Coronary artery (tissue), 2 donors: ENCODE results near the gene LRFN4.

Experiments used
- DNase-seq: peaks from one replicate; pipeline ENCODE4 v3.0.0-alpha.2; 2017; ENCODE audit warnings: low spot score
- H3K27ac ChIP-seq, 2 donors: fragments of 200-600 bp; sonication (generic); one replicate each; pipeline ENCODE4 v1.5.1; 2016 to 2019
- H3K4me3 ChIP-seq: fragments of 200-600 bp; sonication (generic); 2 replicates; pipeline ENCODE4 v1.5.1; 2016; ENCODE audit warnings: mild to moderate bottlenecking, moderate library complexity
- TF ChIP-seq, protein P1 (sequence below): fragments of 200-600 bp; sonication (generic); IDR thresholded peaks from one replicate; pipeline ENCODE4 v1.5.1; 2019; ENCODE audit warnings: antibody characterized with exemption

Gene LRFN4

DNA sequence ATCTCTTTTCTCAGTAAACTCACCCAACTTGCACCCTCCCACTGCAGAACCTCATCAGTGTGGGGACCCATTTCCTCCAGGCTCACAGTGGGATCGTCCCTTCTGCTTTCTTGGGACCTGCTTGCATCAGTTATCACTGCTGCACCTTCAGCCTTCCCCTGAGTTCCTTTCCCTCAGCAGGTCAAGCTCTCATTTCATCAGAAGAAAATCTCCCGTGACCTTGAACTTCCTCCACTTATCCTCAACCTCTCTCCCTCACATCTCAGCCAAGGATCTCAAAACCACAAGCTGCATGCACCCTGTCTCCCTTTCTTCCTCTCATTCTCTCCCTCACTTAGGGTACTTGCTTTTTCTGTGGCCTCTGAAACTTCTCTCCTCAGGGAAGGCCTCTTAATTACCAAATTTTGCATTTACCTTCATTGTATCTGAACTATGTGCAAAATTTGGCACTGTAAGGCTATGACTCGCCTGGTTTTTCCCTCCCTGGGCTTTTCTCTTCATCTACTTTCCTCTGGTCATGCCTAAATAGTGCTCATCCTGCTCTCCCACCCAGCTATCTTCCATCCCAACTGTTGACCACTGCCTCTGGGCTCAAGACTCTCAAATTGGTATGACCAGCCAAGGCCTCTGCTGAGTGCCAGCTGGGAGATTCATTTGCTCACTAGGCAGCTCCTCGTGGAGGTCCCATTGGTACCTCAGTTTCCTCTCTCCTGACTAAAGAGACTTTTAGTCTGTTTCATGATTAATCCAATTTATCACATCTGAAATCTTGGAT is 16.4 kb upstream of the LRFN4 start:
- peak; percentile 72 for DNase-seq
- Histone ChIP-seq H3K27ac (no peak overlapping the region), H3K4me3 (no peak overlapping the region)
- TF ChIP-seq, protein P1, sequence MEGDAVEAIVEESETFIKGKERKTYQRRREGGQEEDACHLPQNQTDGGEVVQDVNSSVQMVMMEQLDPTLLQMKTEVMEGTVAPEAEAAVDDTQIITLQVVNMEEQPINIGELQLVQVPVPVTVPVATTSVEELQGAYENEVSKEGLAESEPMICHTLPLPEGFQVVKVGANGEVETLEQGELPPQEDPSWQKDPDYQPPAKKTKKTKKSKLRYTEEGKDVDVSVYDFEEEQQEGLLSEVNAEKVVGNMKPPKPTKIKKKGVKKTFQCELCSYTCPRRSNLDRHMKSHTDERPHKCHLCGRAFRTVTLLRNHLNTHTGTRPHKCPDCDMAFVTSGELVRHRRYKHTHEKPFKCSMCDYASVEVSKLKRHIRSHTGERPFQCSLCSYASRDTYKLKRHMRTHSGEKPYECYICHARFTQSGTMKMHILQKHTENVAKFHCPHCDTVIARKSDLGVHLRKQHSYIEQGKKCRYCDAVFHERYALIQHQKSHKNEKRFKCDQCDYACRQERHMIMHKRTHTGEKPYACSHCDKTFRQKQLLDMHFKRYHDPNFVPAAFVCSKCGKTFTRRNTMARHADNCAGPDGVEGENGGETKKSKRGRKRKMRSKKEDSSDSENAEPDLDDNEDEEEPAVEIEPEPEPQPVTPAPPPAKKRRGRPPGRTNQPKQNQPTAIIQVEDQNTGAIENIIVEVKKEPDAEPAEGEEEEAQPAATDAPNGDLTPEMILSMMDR = no peak

DNA sequence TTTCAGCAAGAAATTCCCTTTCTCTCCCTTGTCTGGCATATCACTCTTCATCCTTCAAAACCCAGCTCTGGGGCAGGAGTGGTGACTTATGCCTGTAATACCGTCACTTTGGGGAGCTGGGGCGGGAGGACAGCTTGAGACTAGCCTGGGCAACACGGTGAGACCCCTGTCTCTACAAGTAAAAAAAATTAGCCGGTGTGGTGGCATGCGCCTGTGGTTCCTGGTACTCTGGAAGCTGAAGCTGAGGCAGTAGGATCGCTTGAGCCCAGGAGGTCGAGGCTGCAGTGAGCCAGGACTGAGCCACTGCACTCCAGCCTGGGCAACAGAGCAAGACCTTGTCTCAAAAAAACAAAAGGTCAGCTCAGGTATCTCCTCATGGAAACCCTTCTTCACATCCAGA is 15.0 kb upstream of the LRFN4 start:
- peak; percentile 68 for DNase-seq
- Histone ChIP-seq H3K27ac (no peak overlapping the region), H3K4me3 (peak overlapping the region; percentile 97)
- TF ChIP-seq, protein P1 = no peak

DNA sequence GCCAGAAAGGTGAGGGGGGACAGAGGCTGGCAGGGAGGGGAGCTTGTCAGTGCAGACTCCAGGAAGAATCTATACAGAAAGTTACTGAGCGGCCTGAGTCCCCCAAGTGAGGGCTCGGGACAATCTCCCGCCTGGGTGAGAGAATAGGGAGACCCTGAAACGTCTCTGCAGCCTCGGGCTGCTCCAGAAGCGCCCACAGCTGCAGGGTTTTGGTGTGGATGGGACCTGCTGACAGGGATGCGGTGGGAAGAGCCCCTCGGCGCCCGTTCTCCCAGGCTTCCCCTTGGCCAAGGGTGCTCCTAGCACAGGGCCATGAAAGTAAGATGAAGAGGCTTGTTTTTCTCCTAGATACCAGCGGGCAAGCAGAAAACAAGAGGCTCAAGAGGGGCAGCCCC is 14.4 kb upstream of the LRFN4 start:
- DNase-seq = peak; percentile 75
- Histone ChIP-seq H3K27ac (peak overlapping the region; percentile 90 to 98), H3K4me3 (peak overlapping the region; percentile 97)
- TF ChIP-seq, protein P1 = no peak

DNA sequence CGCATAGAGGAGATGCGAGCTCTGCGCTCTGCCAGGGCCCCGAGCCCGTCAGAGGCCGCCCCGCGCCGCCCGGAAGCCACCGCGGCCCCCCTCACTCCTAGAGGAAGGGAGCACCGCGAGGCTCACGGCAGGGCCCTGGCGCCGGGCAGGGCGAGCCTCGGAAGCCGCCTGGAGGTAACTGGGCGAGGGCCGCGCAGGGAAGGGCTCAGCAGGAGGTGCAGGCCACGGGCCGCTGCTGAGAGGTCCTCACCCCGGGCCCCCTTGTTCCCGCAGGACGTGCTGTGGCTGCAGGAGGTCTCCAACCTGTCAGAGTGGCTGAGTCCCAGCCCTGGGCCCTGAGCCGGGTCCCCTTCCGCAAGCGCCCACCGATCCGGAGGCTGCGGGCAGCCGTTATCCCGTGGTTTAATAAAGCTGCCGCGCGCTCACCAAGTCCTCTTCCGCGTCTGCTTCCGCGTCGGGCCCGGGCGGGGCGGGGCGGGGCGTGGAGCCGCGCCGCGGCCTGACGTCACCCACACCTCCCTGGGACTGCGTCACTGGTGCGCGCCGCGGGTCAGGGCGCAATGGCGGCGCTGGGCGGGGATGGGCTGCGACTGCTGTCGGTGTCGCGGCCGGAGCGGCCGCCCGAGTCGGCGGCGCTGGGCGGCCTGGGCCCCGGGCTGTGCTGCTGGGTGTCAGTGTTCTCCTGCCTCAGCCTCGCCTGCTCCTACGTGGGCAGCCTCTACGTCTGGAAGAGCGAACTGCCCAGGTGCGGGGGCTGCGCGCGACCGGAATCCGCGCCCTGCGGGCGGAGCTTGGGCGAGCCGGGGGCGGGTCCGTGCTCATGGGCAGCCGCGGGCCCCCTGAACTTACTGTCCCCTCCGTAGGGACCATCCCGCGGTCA is 13.7 kb upstream of the LRFN4 start, which contains the start of gene RCE1:
RCE1 (plus strand) TSS at position 546 of the 880 bp plus-strand sequence; CDS start at position 561, 15 bp downstream.
- peak within 1 kb of the TSS; percentile 97 for H3K4me3 ChIP-seq
- DNase-seq = peak; percentile 91
- peak within 1 kb of the TSS; percentile 90 to 98 for H3K27ac ChIP-seq
- TF ChIP-seq, protein P1 = no peak

DNA sequence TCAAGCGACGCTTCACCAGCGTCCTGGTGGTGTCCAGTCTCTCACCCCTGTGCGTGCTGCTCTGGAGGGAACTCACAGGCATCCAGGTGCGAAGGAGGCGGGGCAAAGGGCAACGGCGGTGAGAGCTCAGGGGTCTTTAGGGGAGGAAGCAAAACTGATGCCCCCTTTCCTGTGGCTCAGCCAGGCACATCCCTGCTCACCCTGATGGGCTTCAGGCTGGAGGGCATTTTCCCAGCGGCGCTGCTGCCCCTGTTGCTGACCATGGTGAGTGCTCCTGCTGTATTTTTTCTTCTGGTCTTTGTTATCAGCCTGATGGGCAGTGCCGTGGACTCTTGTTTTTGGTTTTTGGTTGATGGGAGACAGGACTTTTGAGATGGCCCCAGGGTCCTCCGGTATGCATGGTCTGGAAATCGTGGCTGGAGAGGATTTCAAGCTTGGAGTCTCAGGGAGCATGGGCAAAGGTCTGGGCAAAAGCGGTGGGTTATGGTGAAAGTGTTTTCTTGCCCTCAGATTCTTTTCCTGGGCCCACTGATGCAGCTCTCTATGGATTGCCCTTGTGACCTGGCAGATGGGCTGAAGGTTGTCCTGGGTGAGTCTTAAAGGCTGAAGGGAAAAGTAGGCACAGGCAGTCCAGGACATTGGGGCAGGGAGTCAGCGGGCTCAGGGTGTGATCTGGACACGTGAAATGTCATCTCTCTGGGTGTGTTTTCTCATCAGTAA is 12.9 kb upstream of the LRFN4 start:
- DNase-seq = peak; percentile 47
- TF ChIP-seq, protein P1 = no peak
- Histone ChIP-seq H3K27ac (peak overlapping the region; percentile 90 to 98), H3K4me3 (peak overlapping the region; percentile 97)

DNA sequence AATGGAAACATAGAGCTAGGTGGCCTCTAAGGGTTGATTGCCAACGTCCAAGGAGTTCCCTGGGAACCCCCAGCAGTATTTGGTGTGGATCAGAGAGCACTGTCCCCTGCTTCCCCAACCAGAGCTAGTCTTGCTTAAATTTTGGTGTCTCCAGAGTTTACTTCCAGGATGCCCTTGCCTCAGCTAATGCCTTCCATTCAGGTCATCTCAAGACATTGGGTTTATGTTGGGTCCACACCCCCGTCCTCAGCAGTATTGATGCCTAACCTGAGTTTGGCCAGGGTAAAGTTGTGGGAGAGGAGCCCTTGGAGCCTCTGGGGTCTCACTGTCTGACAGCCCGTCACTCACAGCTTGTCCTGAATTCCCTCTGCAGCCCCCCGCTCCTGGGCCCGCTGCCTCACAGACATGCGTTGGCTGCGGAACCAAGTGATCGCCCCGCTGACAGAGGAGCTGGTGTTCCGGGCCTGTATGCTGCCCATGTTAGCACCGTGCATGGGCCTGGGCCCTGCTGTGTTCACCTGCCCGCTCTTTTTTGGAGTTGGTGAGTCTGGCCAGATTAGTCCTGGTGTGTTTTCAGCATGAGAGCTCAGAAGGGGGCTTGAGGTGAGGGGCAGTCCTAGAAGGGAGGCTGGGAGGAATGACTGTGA is 12.2 kb upstream of the LRFN4 start:
- peak; percentile 65 for DNase-seq

More for the DNA sequence above, 12.2 kb upstream of the LRFN4 start:
- Histone ChIP-seq H3K4me3 (peak overlapping the region; percentile 97), H3K27ac (no peak overlapping the region)
- TF ChIP-seq, protein P1 = no peak
